ENCODE measurements around the gene TUBB2B. TPM values are rescaled to one million over a fixed set of nuclear protein-coding genes. Genes with fewer than 3 reads are reported as not detected.

Gene TUBB2B
- total RNA-seq, 1 donor from 2014 or later: 6.9 TPM

GRCh38 chr6:3196770-3197169 is 30.7 kb downstream of the TUBB2B start:
- Histone ChIP-seq H3K4me1 (no peaks in the 10 kb centered on the region), H3K36me3 (no peaks in the 10 kb centered on the region), H3K27ac (no peak overlapping the region), H3K27me3 (no peaks in the 10 kb centered on the region), H3K4me3 (no peak overlapping the region), H3K9me3 (no peaks in the 10 kb centered on the region)
- intact Hi-C loops (cut with DNase I): no loop called here
- no peak for DNase-seq (ENCODE audit: extremely low spot score in 2 of 2)
- TF ChIP-seq POLR2AphosphoS5 (IDR thresholded peaks at IDR 0.05; ENCODE audit: insufficient read depth in 1 of 2, low read depth in 1 of 2) (no peak), CTCF (IDR thresholded peaks at IDR 0.05) (no peak), POLR2A (IDR thresholded peaks at IDR 0.05) (no peak)

DNA sequence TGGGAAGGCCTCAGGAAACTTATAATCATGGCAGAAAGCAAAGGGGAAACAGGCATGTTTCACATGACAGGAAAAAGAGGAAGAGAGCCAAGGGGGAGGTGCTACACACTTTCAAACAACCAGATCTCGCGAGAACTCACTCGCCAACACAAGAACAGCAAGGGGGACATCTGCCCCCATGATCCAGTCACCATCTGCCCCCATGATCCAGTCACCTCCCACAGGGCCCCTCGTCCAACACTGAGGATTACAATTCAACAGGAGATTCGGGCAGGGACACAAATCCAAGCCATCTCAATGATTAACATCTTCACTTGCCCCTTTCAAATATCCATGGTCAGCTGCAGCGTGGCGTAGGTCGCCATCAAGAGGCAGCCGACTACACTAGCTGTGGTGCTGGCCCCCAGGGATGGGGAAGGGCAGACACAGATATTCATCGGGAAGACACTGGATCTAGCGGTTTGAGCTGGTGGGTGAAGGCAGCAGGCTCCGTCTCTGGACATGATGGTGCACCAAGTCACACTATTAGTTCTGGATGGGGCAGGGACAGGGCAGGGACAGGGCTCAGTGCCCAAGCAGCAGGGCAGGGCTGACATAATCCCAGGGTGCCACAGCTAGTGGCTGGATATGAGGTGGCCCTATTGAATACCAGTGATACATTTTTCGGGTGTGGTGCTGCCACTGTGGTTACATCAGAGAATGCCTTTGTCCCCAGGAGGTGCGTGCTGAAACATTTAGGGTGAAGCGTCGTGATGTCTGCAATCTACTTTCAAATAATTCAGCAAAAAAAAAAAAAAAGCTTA is 31.6 kb downstream of the TUBB2B start:
- TF ChIP-seq CTCF (IDR thresholded peaks at IDR 0.05) (no peak), POLR2A (IDR thresholded peaks at IDR 0.05) (no peak), POLR2AphosphoS5 (IDR thresholded peaks at IDR 0.05; ENCODE audit: insufficient read depth in 1 of 2, low read depth in 1 of 2) (no peak)
- intact Hi-C loops (cut with DNase I): no loop called here
- no peaks in the 10 kb centered on the region for H3K9me3 ChIP-seq
- no peaks in the 10 kb centered on the region for H3K27me3 ChIP-seq
- no peak overlapping the region for H3K27ac ChIP-seq
- no peaks in the 10 kb centered on the region for H3K4me1 ChIP-seq
- DNase-seq (ENCODE audit: extremely low spot score in 2 of 2): no peak
- H3K4me3 ChIP-seq: no peak overlapping the region
- H3K36me3 ChIP-seq: no peaks in the 10 kb centered on the region

DNA sequence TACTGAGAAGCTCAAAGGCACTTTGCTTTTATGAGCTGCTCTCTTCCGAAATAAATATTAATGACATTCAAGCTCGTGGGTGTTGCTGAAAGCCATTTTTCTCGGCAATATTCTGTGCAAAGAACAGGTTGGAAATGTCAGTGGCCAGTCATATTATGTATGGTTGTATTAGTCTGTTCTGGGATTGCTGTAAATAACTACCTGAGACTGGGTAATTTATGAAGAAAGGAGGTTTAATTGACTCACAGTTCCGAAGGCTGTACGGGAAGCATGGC is 32.1 kb downstream of the TUBB2B start:
- Histone ChIP-seq H3K36me3 (no peaks in the 10 kb centered on the region), H3K9me3 (no peaks in the 10 kb centered on the region), H3K4me3 (no peak overlapping the region), H3K27ac (no peak overlapping the region), H3K4me1 (no peaks in the 10 kb centered on the region), H3K27me3 (no peaks in the 10 kb centered on the region)
- no peak for TF ChIP-seq CTCF (IDR thresholded peaks at IDR 0.05)
- TF ChIP-seq POLR2A (IDR thresholded peaks at IDR 0.05): no peak
- no peak for TF ChIP-seq POLR2AphosphoS5 (IDR thresholded peaks at IDR 0.05; ENCODE audit: insufficient read depth in 1 of 2, low read depth in 1 of 2)
- DNase-seq (ENCODE audit: extremely low spot score in 2 of 2): no peak
- intact Hi-C loops (cut with DNase I): no loop called here

DNA sequence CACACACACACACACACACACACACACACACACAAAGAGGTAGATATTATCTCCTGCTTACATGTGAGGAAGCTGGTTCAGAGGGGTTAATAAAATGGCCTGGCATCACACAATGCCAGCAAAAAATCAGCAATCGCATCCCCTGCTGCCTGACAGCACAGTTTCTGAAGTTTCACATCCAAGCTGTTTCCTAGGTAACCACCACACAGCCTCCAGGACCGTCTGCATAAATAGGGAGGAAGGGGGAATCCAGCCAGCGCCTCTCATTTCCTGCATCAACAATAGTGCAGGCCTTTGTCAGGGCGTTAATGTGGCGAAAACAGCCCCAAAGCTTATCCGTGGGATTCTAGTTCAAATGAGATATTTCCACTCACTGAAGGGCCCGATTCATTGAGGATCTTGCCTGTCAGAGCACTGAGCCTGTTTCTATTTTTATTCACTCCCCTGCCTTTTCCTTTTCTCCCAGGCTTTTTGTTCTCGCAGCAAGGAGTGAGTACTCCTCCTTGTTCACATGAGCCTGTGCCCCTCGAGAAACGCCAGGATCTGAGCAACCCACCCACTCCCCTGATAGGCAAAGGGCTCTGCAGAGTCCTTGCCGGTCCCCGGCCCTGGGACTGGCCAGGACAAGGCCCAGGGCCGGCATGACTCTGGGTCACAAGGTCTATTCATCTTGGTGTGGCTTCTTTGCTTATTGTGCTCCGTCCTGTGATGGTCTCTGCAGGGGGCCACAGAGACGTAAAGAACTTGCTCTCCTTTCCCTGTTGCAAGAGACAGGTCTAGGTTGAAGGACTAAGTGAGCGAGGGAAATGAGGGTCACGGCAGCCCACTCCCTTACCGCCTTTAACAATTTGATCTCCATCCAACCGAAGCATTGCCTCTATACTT is 32.7 kb downstream of the TUBB2B start:
- Histone ChIP-seq H3K4me3 (no peak overlapping the region), H3K36me3 (no peaks in the 10 kb centered on the region), H3K27ac (no peak overlapping the region), H3K9me3 (no peaks in the 10 kb centered on the region), H3K4me1 (no peaks in the 10 kb centered on the region), H3K27me3 (no peaks in the 10 kb centered on the region)
- DNase-seq (ENCODE audit: extremely low spot score in 2 of 2): no peak
- TF ChIP-seq POLR2A (IDR thresholded peaks at IDR 0.05): no peak
- TF ChIP-seq CTCF (IDR thresholded peaks at IDR 0.05): no peak
- no peak for TF ChIP-seq POLR2AphosphoS5 (IDR thresholded peaks at IDR 0.05; ENCODE audit: insufficient read depth in 1 of 2, low read depth in 1 of 2)
- intact Hi-C loops (cut with DNase I): no loop called here

Measured in vagina (tissue), 2 donors.